ENCODE results near the gene SSBP3. TPM values are rescaled to one million over a fixed set of nuclear protein-coding genes. Genes with fewer than 3 reads are reported as not detected.

Gene SSBP3
- total RNA-seq, 4 donors from 2014 or later = 15.4 to 23.0 (median 18.2) TPM

DNA sequence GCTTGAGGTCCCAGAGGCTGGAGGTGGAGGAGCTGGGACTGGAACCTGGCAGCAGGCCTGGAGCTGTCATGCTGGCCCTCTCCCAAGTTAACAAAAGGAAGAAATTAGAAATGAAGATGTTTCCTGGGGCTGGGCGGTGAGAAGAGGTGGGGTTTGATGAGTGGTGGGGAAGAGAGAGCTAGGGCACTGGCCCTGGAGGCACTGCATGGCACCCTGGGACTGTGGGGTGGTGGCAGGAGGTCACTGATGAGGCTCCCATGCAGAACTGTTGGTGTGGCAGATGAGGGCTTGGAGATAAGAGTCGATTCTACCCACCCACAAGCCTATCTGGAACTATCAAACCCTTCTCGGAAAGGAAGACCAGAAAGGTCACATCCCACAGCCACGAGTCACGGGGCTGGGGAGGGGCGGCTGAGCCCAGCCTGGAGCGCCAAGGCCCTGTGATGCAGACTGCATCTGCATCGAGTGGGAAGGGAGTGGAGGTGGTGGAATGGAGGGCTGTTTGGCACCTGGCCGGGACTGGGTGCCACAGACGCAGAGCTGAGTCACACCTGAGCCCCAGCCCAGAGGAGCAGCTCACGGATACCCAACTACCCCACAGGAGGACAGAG lies 176.8 kb downstream of the SSBP3 start:
- WGBS, 2 donors = 60 to 72% methylated on average over 11 of the region's 11 CpGs
- intact Hi-C loops (cut with DNase I) = no loop called here
- peak in 1 of 2 donors; percentile 15 for DNase-seq

DNA sequence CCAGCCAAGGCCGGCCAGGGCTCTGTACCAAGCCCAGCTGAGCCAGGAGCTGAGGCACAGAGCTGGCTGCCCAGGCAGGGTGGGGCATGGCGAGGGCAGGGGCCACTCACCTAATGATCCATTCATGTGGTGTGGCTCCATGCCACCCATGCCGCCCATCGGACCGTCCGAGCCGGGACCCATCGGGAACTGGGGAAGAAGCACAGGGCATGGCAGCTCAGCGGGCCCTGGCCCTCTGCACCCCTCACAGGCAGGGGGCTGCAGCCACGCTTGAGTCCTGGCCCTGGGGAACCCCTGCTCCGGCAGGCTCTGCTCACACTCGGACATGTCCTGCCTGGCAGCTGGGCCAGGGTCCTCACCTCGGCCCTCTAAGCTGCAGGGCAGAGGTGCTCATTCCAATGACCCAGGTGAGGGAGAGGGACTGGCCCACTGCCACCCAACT lies 177.5 kb downstream of the SSBP3 start:
- no peak for TF ChIP-seq POLR2A (IDR thresholded peaks at IDR 0.05)
- TF ChIP-seq, protein P1, sequence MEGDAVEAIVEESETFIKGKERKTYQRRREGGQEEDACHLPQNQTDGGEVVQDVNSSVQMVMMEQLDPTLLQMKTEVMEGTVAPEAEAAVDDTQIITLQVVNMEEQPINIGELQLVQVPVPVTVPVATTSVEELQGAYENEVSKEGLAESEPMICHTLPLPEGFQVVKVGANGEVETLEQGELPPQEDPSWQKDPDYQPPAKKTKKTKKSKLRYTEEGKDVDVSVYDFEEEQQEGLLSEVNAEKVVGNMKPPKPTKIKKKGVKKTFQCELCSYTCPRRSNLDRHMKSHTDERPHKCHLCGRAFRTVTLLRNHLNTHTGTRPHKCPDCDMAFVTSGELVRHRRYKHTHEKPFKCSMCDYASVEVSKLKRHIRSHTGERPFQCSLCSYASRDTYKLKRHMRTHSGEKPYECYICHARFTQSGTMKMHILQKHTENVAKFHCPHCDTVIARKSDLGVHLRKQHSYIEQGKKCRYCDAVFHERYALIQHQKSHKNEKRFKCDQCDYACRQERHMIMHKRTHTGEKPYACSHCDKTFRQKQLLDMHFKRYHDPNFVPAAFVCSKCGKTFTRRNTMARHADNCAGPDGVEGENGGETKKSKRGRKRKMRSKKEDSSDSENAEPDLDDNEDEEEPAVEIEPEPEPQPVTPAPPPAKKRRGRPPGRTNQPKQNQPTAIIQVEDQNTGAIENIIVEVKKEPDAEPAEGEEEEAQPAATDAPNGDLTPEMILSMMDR (IDR thresholded peaks at IDR 0.05) = no peak
- Histone ChIP-seq H3K27me3 (no peaks in the 10 kb centered on the region), H3K4me3 (replicated peaks in 1 of 3) (no peak overlapping the region), H3K9me3 (no peaks in the 10 kb centered on the region), H3K4me1 (peaks cover 16 to 23% of the 10 kb centered on the region in 2 donors), H3K36me3 (no peaks in the 10 kb centered on the region), H3K27ac (peak overlapping the region in 1 of 3 donors; percentile 55)
- intact Hi-C loops (cut with DNase I) = no loop called here
- WGBS, 2 donors = 89 to 90% methylated on average over 3 to 8 of the region's 13 CpGs
- no peak for DNase-seq

More for the DNA sequence above, 176.8 kb downstream of the SSBP3 start:
- Histone ChIP-seq H3K9me3 (no peaks in the 10 kb centered on the region), H3K27ac (peak overlapping the region in 1 of 3 donors; percentile 10), H3K27me3 (no peaks in the 10 kb centered on the region), H3K4me1 (peaks cover 16 to 23% of the 10 kb centered on the region in 2 donors), H3K36me3 (no peaks in the 10 kb centered on the region), H3K4me3 (replicated peaks in 1 of 3) (no peak overlapping the region)
- TF ChIP-seq POLR2A (IDR thresholded peaks at IDR 0.05) = no peak
- TF ChIP-seq, protein P1 (IDR thresholded peaks at IDR 0.05) = no peak

DNA sequence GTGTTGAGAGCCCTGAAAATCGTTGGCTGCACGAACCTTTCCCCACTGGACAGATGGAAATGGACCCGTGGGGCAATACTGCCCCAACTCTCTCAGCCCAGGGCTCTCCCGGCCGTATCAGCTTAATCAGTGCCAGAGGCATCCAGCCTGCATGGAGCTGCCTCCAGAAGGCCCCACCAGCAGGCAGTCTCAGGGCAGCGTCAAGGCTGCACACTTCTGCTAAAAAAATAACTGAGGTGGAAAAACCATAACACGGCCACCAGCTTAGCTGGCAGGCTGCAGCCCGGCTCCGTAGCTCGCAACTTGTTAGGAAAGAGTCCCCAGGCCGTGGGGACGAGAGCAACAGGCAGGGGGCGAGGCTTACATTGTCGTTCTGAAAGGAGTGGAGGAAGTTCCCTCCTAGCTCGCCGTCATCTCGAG lies 178.3 kb downstream of the SSBP3 start:
- no peaks in the 10 kb centered on the region for H3K9me3 ChIP-seq
- TF ChIP-seq POLR2A (IDR thresholded peaks at IDR 0.05) = no peak
- TF ChIP-seq, protein P1 (IDR thresholded peaks at IDR 0.05) = peak in 2 of 6 experiments; percentile 16 to 25
- peak overlapping the region; percentile 12 to 55 (median 54) for H3K27ac ChIP-seq
- H3K36me3 ChIP-seq = no peaks in the 10 kb centered on the region
- DNase-seq = peak; percentile 74 to 78
- H3K4me1 ChIP-seq = peaks cover 16 to 23% of the 10 kb centered on the region in 2 donors
- intact Hi-C loops (cut with DNase I) = no loop called here
- H3K27me3 ChIP-seq = no peaks in the 10 kb centered on the region
- 21 to 28% methylated on average over 17 of the region's 17 CpGs for WGBS, 2 donors
- H3K4me3 ChIP-seq (replicated peaks in 1 of 3) = no peak overlapping the region

DNA sequence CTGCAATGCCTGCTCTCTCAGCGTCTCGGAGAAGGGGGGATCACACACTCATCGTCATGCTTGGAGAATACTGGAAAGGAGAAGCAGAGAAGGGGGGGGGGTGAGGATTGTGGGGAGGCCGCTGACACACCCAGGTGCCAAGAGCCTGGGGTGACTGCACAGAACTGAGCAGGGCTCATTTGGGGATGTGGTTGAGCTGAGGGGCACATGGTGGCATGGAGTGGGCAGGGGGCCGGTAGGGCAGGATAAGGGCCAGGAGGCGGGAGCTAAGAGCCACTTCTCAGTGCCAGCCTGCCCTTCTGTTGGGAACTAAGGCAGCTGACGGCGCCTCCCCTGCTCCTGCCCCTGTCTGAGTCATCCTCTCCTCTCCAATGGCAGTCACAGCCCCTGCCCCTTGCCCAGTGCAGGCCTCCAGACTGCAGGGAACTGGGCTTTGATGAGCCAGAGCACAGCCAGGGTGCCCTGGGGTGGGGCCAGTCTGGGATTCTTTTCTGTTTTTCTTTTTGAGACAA lies 179.0 kb downstream of the SSBP3 start:
- Histone ChIP-seq H3K4me1 (peaks cover 16 to 23% of the 10 kb centered on the region in 2 donors), H3K36me3 (no peaks in the 10 kb centered on the region), H3K9me3 (no peaks in the 10 kb centered on the region), H3K4me3 (replicated peaks in 1 of 3) (no peak overlapping the region), H3K27me3 (no peaks in the 10 kb centered on the region), H3K27ac (peak overlapping the region in 1 of 3 donors; percentile 54)
- WGBS, 2 donors = 43 to 48% methylated on average over 5 to 8 of the region's 8 CpGs
- peak; percentile 77 to 79 for DNase-seq
- TF ChIP-seq POLR2A (IDR thresholded peaks at IDR 0.05) = no peak
- TF ChIP-seq, protein P1 (IDR thresholded peaks at IDR 0.05) = no peak
- intact Hi-C loops (cut with DNase I) = no loop called here

DNA sequence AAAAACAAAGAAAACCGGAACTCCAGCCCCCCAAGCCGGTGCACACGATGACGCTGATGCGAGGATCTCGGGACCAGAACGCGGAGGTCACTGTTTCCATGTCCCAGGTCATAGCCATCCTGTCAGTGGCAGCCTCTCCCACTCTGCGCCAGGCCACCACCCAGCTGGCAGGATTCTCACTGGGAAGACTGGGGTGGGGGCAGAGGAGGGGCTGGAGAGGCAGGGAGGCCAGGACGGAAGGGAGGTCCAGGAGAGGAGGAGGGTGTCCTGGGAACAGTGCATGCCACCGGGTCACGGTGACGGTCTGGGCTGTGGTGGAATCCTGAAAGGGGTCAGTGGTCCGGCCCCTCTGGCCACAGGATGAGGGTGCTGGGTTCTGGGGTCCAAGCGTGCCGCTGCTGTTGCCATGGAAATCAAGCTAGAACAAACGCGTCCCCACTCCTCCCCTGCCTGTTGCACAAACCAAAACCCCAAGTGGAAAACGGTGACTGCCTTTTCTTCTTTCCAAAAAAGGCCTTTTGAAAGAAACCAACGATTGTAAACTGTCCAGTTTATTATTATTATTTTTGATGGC lies 180.1 kb downstream of the SSBP3 start:
- TF ChIP-seq, protein P1 (IDR thresholded peaks at IDR 0.05) = no peak
- TF ChIP-seq POLR2A (IDR thresholded peaks at IDR 0.05) = no peak
- Histone ChIP-seq H3K27me3 (no peaks in the 10 kb centered on the region), H3K9me3 (no peaks in the 10 kb centered on the region), H3K4me1 (peaks cover 16 to 23% of the 10 kb centered on the region in 2 donors), H3K27ac (no peak overlapping the region), H3K36me3 (no peaks in the 10 kb centered on the region), H3K4me3 (replicated peaks in 1 of 3) (no peak overlapping the region)
- DNase-seq = no peak
- intact Hi-C loops (cut with DNase I) = no loop called here
- WGBS, 2 donors = 88 to 90% methylated on average over 20 of the region's 20 CpGs

Data from thyroid gland (tissue), 4 donors.